HepG2 (cell line): ENCODE results near the gene IMPACT. TPM values are rescaled to one million over a fixed set of nuclear protein-coding genes. Genes with fewer than 3 reads are reported as not detected.

Experiments used
- ATAC-seq: fragments of 200-7000 bp; cut with Tn5 transposase; 3 replicates; pipeline ENCODE4 v1.9.1; 2020; ENCODE audit warnings: mild to moderate bottlenecking, moderate library complexity
- BruUV-seq: library from RNA; stranded (reverse); fragments of 400-500 nt; replicated peaks from 2 replicates; lab custom pipeline; 2021; lab: Mats Ljungman, UMichigan
- CTCF ChIA-PET: fragments of 300-600 bp; formaldehyde crosslinking; extraction: SDS; loops from one replicate; lab custom pipeline; 2021; ENCODE audit warnings: low total read pairs, inconsistent platforms, low intra/inter-chr PET ratio; lab: Yijun Ruan, JAX
- POLR2A ChIA-PET: fragments of 350-600 bp; sonication (Branson Sonifier 250); formaldehyde crosslinking; loops from one replicate; lab custom pipeline; 2020; ENCODE audit warnings: antibody characterized with exemption, inconsistent platforms; lab: Yijun Ruan, JAX
- DNase-seq: peaks from one replicate; pipeline ENCODE4 v3.0.0-alpha.2; 2015; ENCODE audit warnings: low spot score
- FAIRE-seq: peaks from 3 replicates; lab custom pipeline; 2011; peaks lifted over from hg19 to GRCh38; lab: Jason Lieb, UNC
- H2AFZ ChIP-seq: one replicate; pipeline ENCODE4 v1.6.1; 2011; ENCODE audit warnings: low read length, inconsistent platforms
- H3K27ac ChIP-seq: fragments of 300-600 bp; 3 replicates; pipeline ENCODE4 v1.8.0; 2011; ENCODE audit warnings: mixed run types, mild to moderate bottlenecking, mixed read lengths, low read length, inconsistent platforms; ENCODE audit not compliant: insufficient read depth; ENCODE audit errors: extremely low read length
- H3K27me3 ChIP-seq, 2 experiments: fragments of 200-600 bp in 1 of 2; 2 replicates in 1 of 2; 3 replicates in 1 of 2; pipeline versions ENCODE4 v1.6.0 to v1.8.0; 2011; ENCODE audit warnings: low read length in 2 of 2, mild to moderate bottlenecking in 2 of 2, moderate library complexity in 2 of 2, inconsistent platforms in 1 of 2; ENCODE audit not compliant: insufficient read depth in 2 of 2, control insufficient read depth in 1 of 2
- H3K36me3 ChIP-seq, 2 experiments: fragments of 200-600 bp in 1 of 2; replicated peaks in 1 of 2; 2 replicates in 1 of 2; 3 replicates in 1 of 2; pipeline versions ENCODE4 v1.5.1 to v1.8.0; 2011; ENCODE audit warnings: low read length in 2 of 2, inconsistent platforms in 1 of 2; ENCODE audit not compliant: insufficient read depth in 2 of 2, control insufficient read depth in 1 of 2
- H3K4me1 ChIP-seq: 2 replicates; pipeline ENCODE4 v1.5.1; 2012; ENCODE audit warnings: low read length, inconsistent platforms; ENCODE audit not compliant: insufficient read depth
- H3K4me2 ChIP-seq: 2 replicates; pipeline ENCODE4 v1.6.0; 2011; ENCODE audit warnings: low read depth, low read length, inconsistent platforms
- H3K4me3 ChIP-seq, 3 experiments: fragments of 200-600 bp in 1 of 3; sonication (generic), shearing (Covaris generic) in 1 of 3; replicated peaks in 1 of 3; 2 replicates each; pipeline ENCODE4 v1.5.1; 2011 to 2016; ENCODE audit warnings: low read length in 3 of 3, inconsistent platforms in 2 of 3, low read depth in 2 of 3, mild to moderate bottlenecking in 2 of 3, control low read depth in 1 of 3, mixed read lengths in 1 of 3; ENCODE audit not compliant: insufficient read depth in 1 of 3
- H3K79me2 ChIP-seq: one replicate; pipeline ENCODE4 v1.6.1; 2011; ENCODE audit warnings: low read length, inconsistent platforms; ENCODE audit not compliant: insufficient read depth
- H3K9ac ChIP-seq: 2 replicates; pipeline ENCODE4 v1.6.0; 2011; ENCODE audit warnings: mild to moderate bottlenecking, low read depth, low read length, inconsistent platforms; ENCODE audit not compliant: insufficient read depth
- H3K9me3 ChIP-seq: 2 replicates; pipeline ENCODE4 v1.5.1; 2012; ENCODE audit warnings: mild to moderate bottlenecking, low read length
- H4K20me1 ChIP-seq: 2 replicates; pipeline ENCODE4 v1.6.0; 2011; ENCODE audit warnings: inconsistent platforms, mild to moderate bottlenecking, low read length, moderate library complexity; ENCODE audit not compliant: insufficient read depth
- DZIP1 ChIP-seq: sonication (generic); formaldehyde crosslinking; IDR thresholded peaks from 2 replicates; pipeline ENCODE4 v1.5.0; 2020; ENCODE audit warnings: mild to moderate bottlenecking, missing genetic modification reagents
- GATAD2A ChIP-seq: IDR thresholded peaks from 2 replicates; pipeline ENCODE4 v1.6.1; 2016
- KDM4B ChIP-seq: sonication (generic); formaldehyde crosslinking; IDR thresholded peaks from 2 replicates; pipeline ENCODE4 v1.4.0; 2020; ENCODE audit warnings: missing genetic modification reagents
- ZC3H13 ChIP-seq: sonication (generic); formaldehyde crosslinking; IDR thresholded peaks from 2 replicates; pipeline ENCODE4 v1.8.1; 2023; ENCODE audit warnings: mild to moderate bottlenecking, missing genetic modification reagents, moderate library complexity
- ZFP91 ChIP-seq: sonication (generic); formaldehyde crosslinking; IDR thresholded peaks from 2 replicates; pipeline ENCODE4 v1.9.0; 2022; ENCODE audit warnings: missing genetic modification reagents, mild to moderate bottlenecking, borderline replicate concordance
- ZNF17 ChIP-seq: sonication (generic); formaldehyde crosslinking; IDR thresholded peaks from 2 replicates; pipeline ENCODE4 v1.5.0; 2020; ENCODE audit warnings: mild to moderate bottlenecking, missing genetic modification reagents
- ZNF354B ChIP-seq: sonication (generic); formaldehyde crosslinking; IDR thresholded peaks from 2 replicates; pipeline ENCODE4 v1.8.0; 2022; ENCODE audit warnings: mild to moderate bottlenecking, missing genetic modification reagents
- ZNF414 ChIP-seq: sonication (generic); formaldehyde crosslinking; IDR thresholded peaks from 2 replicates; pipeline ENCODE4 v1.5.0; 2020; ENCODE audit warnings: missing genetic modification reagents
- ZNF746 ChIP-seq: sonication (generic); formaldehyde crosslinking; IDR thresholded peaks from 2 replicates; pipeline ENCODE4 v1.8.0; 2022; ENCODE audit warnings: mild to moderate bottlenecking, missing genetic modification reagents
- WGBS: methylation state at CpG from one replicate; pipeline ENCODE4 v1.1.6; 2017; ENCODE audit warnings: low lambda C conversion rate; 5-methylcytosine and 5-hydroxymethylcytosine counted together
- in situ Hi-C: cut with HindIII; loops from 2 replicates; pipeline ENCODE4 v1.10.0; 2017; ENCODE audit warnings: low pct_unique_long_range_greater_than_20kb; ENCODE audit not compliant: extremely low pct_ligation_motif_present
- intact Hi-C: fragments of 100-400 bp; cut with micrococcal nuclease; formaldehyde crosslinking; loops from one replicate; pipeline ENCODE4 v1.10.0; 2022; ENCODE audit not compliant: unreplicated experiment
- polyA plus RNA-seq, 8 experiments: library from polyadenylated mRNA; depleted of rRNA in 3 of 8; stranded (reverse) in 7 of 8; unstranded in 1 of 8; fragments of >200 nt; fragmentation: Illumina TruSeq in 4 of 8; extraction: Trizol in 4 of 8; gene quantifications; 2 replicates each; pipeline versions ENCODE4 v1.2.1 to v1.2.3, GENCODE V29; 2011 to 2016; ENCODE audit warnings: low read depth in 4 of 8, missing spikeins in 1 of 8, mixed read lengths in 1 of 8; ENCODE audit not compliant: insufficient read depth in 1 of 8
- total RNA-seq, 5 experiments: library from RNA; depleted of rRNA; stranded (reverse); fragments of >200 nt; fragmentation: Illumina TruSeq; extraction: Trizol; gene quantifications; 2 replicates each; pipeline ENCODE4 v1.2.3, GENCODE V29; 2016; ENCODE audit warnings: low read depth in 1 of 5

IMPACT gene
- total and polyA plus RNA-seq, 2 of the 13 experiments (the other 11 are each of a cell fraction or from before 2014, with no cell fraction given) = 5.0 to 7.7 TPM

GRCh38 chr18:24386681-24387080, 39.8 kb upstream of the IMPACT start:
- Histone ChIP-seq H3K4me1 (no peaks in the 10 kb centered on the region), H3K4me2 (no peak overlapping the region), H3K27ac (no peak overlapping the region), H2AFZ (no peak overlapping the region), H3K4me3 (no peak overlapping the region), H4K20me1 (no peaks in the 10 kb centered on the region), H3K27me3 (peaks cover 0 to 3% of the 10 kb centered on the region in 2 experiments; a peak in 2 of 5 replicates), H3K79me2 (no peaks in the 10 kb centered on the region), H3K9ac (no peak overlapping the region), H3K36me3 (no peaks in the 10 kb centered on the region), H3K9me3 (no peaks in the 10 kb centered on the region)
- WGBS = 16% methylated on average over 6 of the region's 6 CpGs
- BruUV-seq = no TSS peak
- ChIA-PET CTCF (no interaction called here), POLR2A (no interaction called here)
- no peak for ATAC-seq
- no peak for FAIRE-seq
- TF ChIP-seq ZNF17 (CRISPR knock-in tag) (no peak), ZNF354B (CRISPR knock-in tag) (no peak), ZFP91 (CRISPR knock-in tag) (no peak)
- DNase-seq = no peak
- in situ Hi-C loops = no loop called here
- intact Hi-C loops = no loop called here

- FAIRE-seq = no peak
- peaks cover 0 to 3% of the 10 kb centered on the region in 2 experiments; a peak in 2 of 5 replicates for H3K27me3 ChIP-seq
- intact Hi-C loops (no loop called here), in situ Hi-C loops (no loop called here)
- no peaks in the 10 kb centered on the region for H4K20me1 ChIP-seq
- no peak overlapping the region for H3K9ac ChIP-seq
- H2AFZ ChIP-seq = no peak overlapping the region
- 31% methylated on average over 3 of the region's 3 CpGs for WGBS
- H3K27ac ChIP-seq = no peak overlapping the region
- no peak for DNase-seq
- H3K4me3 ChIP-seq = no peak overlapping the region
- no TSS peak for BruUV-seq
- ATAC-seq = no peak
- no peaks in the 10 kb centered on the region for H3K4me1 ChIP-seq
- no peaks in the 10 kb centered on the region for H3K9me3 ChIP-seq
- H3K4me2 ChIP-seq = no peak overlapping the region
- TF ChIP-seq ZNF414 (CRISPR knock-in tag) (no peak), GATAD2A (no peak), ZNF746 (no peak), KDM4B (CRISPR knock-in tag) (no peak), ZC3H13 (CRISPR knock-in tag) (no peak), DZIP1 (no peak)
- ChIA-PET POLR2A (no interaction called here), CTCF (no interaction called here)
- H3K79me2 ChIP-seq = no peaks in the 10 kb centered on the region
- H3K36me3 ChIP-seq = no peaks in the 10 kb centered on the region
Measured at GRCh38 chr18:24388957-24389356, 37.5 kb upstream of the IMPACT start.
